Right lobe of liver (tissue), 6 donors: ENCODE data around the gene MYO7A. TPM values are rescaled to one million over a fixed set of nuclear protein-coding genes. Genes with fewer than 3 reads are reported as not detected.

Experiments
- ATAC-seq, 4 donors: fragments of 200-7000 bp; cut with Tn5 transposase; one replicate each; pipeline ENCODE4 v1.9.1; 2020; ENCODE audit warnings: mild to moderate bottlenecking in 4 of 4, moderate library complexity in 4 of 4
- DNase-seq, 3 donors: peaks; one replicate each; pipeline ENCODE4 v3.0.0-alpha.2; 2020
- H3K27ac ChIP-seq, 3 donors: fragments of 200-600 bp; one replicate each; pipeline ENCODE4 v1.8.0; 2022
- H3K27me3 ChIP-seq, 2 donors: fragments of 200-600 bp; one replicate each; pipeline ENCODE4 v1.8.0; 2022
- H3K36me3 ChIP-seq, 4 donors: fragments of 200-600 bp; sonication (generic) in 1 of 4; one replicate each; pipeline versions ENCODE4 v1.5.1 to v1.8.0; 2017 to 2022; ENCODE audit warnings: control low read depth in 1 of 4
- H3K4me1 ChIP-seq, 4 donors: fragments of 200-600 bp; sonication (generic) in 1 of 4; one replicate each; pipeline versions ENCODE4 v1.5.1 to v1.8.0; 2017 to 2022; ENCODE audit warnings: control low read depth in 1 of 4
- H3K4me3 ChIP-seq, 3 donors: fragments of 200-600 bp; one replicate each; pipeline ENCODE4 v1.8.0; 2022
- H3K9me3 ChIP-seq, 4 donors: fragments of 200-600 bp; sonication (generic) in 1 of 4; one replicate each; pipeline versions ENCODE4 v1.5.1 to v1.8.0; 2017 to 2022; ENCODE audit warnings: control low read depth in 1 of 4
- CTCF ChIP-seq, 4 donors: fragments of 200-600 bp in 3 of 4; fragments of 450-650 bp in 1 of 4; IDR thresholded peaks; one replicate each; pipeline versions ENCODE4 v1.5.1 to v1.8.0; 2016 to 2022; ENCODE audit warnings: antibody characterized with exemption in 4 of 4, mild to moderate bottlenecking in 2 of 4
- POLR2A ChIP-seq: fragments of 450-650 bp; IDR thresholded peaks from one replicate; pipeline ENCODE4 v1.6.1; 2017; ENCODE audit warnings: antibody characterized with exemption, mild to moderate bottlenecking
- WGBS: methylation state at CpG from one replicate; pipeline ENCODE4 v1.1.6; 2018; ENCODE audit warnings: low coverage, low lambda C conversion rate; ENCODE audit not compliant: insufficient coverage; ENCODE audit errors: missing lambda C conversion rate; 5-methylcytosine and 5-hydroxymethylcytosine counted together
- intact Hi-C, 2 donors: fragments of 100-400 bp; cut with DNase I; formaldehyde crosslinking; loops; one replicate each; pipeline versions ENCODE4 v1.11.2 to v1.14.1; 2022
- total RNA-seq, 6 experiments: library from RNA; depleted of rRNA in 2 of 6; stranded (reverse); fragments of >200 nt in 2 of 6; fragmentation: NEBNext Ultra II Directional in 3 of 6; extraction: Animal tissue kit (Norgen Biotek cat#: 25700) in 3 of 6; gene quantifications; one replicate each; pipeline versions ENCODE4 v1.1.0 to v1.2.4, GENCODE V29; 2016 to 2023
- donor health status: DM: no; HTN: yes; CAD: no.
- donor health status: DM: no; HTN: no; CAD: no.
- donor health status: DM: no; HTN: no; CAD: no.
- donor health status: DM: no; HTN: yes; CAD: no.
- donor health status: DM: no; HTN: yes; CAD: no.

Gene MYO7A
- total RNA-seq, 6 experiments from 2014 or later = 23.6 to 39.6 (median 32.0) TPM

GRCh38 chr11:77154381-77155081 is 26.5 kb downstream of the MYO7A start:
- Histone ChIP-seq H3K36me3 (peaks cover 0 to 17% (median 0%) of the 10 kb centered on the region in 4 donors), H3K4me1 (peaks cover 0 to 18% (median 9%) of the 10 kb centered on the region in 4 donors), H3K27me3 (no peaks in the 10 kb centered on the region), H3K27ac (no peak overlapping the region), H3K9me3 (no peaks in the 10 kb centered on the region), H3K4me3 (no peak overlapping the region)
- 18% methylated on average over 4 of the region's 10 CpGs for WGBS
- no peak for TF ChIP-seq CTCF (IDR thresholded peaks at IDR 0.05)
- TF ChIP-seq POLR2A = no peak
- intact Hi-C loops = no loop called here
- DNase-seq = peak; percentile 58 to 80 (median 75)
- ATAC-seq = peak; percentile 71 to 89 (median 76)

GRCh38 chr11:77155082-77155475 is 27.0 kb downstream of the MYO7A start:
- TF ChIP-seq CTCF (IDR thresholded peaks at IDR 0.05) = no peak
- no peaks in the 10 kb centered on the region for H3K27me3 ChIP-seq
- WGBS = no CpG with 5 or more reads among the region's 4 CpGs
- no peak overlapping the region for H3K4me3 ChIP-seq
- no peak for ATAC-seq
- no peaks in the 10 kb centered on the region for H3K9me3 ChIP-seq
- peak in 1 of 3 donors; percentile 24 for DNase-seq
- peaks cover 0 to 17% (median 0%) of the 10 kb centered on the region in 4 donors for H3K36me3 ChIP-seq
- H3K4me1 ChIP-seq = peaks cover 0 to 18% (median 9%) of the 10 kb centered on the region in 4 donors
- intact Hi-C loops = no loop called here
- no peak overlapping the region for H3K27ac ChIP-seq

GRCh38 chr11:77155556-77156130 is 27.6 kb downstream of the MYO7A start:
- H3K4me3 ChIP-seq = no peak overlapping the region
- H3K27me3 ChIP-seq = no peaks in the 10 kb centered on the region
- DNase-seq = peak in 1 of 3 donors; percentile 36
- H3K4me1 ChIP-seq = peaks cover 0 to 18% (median 9%) of the 10 kb centered on the region in 4 donors
- WGBS = 90% methylated on average over 8 of the region's 13 CpGs
- no peaks in the 10 kb centered on the region for H3K9me3 ChIP-seq
- ATAC-seq = no peak
- H3K36me3 ChIP-seq = peaks cover 0 to 17% (median 0%) of the 10 kb centered on the region in 4 donors
- no peak for TF ChIP-seq CTCF (IDR thresholded peaks at IDR 0.05)
- no peak for TF ChIP-seq POLR2A
- H3K27ac ChIP-seq = no peak overlapping the region
- intact Hi-C loops = no loop called here

GRCh38 chr11:77156396-77157195 is 28.6 kb downstream of the MYO7A start:
- peaks cover 0 to 17% (median 0%) of the 10 kb centered on the region in 4 donors for H3K36me3 ChIP-seq
- H3K4me1 ChIP-seq = peaks cover 0 to 18% (median 9%) of the 10 kb centered on the region in 4 donors
- TF ChIP-seq POLR2A = no peak
- no peak for TF ChIP-seq CTCF (IDR thresholded peaks at IDR 0.05)
- ATAC-seq = no peak
- no peak overlapping the region for H3K27ac ChIP-seq
- DNase-seq = peak in 1 of 3 donors; percentile 53
- intact Hi-C loops = no loop called here
- H3K4me3 ChIP-seq = no peak overlapping the region
- H3K27me3 ChIP-seq = no peaks in the 10 kb centered on the region
- 96% methylated on average over 4 of the region's 26 CpGs for WGBS
- no peaks in the 10 kb centered on the region for H3K9me3 ChIP-seq
